Urinary bladder (tissue), 4 donors: ENCODE measurements around the gene ULK4. TPM values are rescaled to one million over a fixed set of nuclear protein-coding genes. Genes with fewer than 3 reads are reported as not detected.

Experiments used
- DNase-seq: peaks from one replicate; pipeline ENCODE4 v3.0.0-alpha.2; 2015; ENCODE audit errors: extremely low spot score
- H3K27ac ChIP-seq: one replicate; pipeline ENCODE4 v1.5.1; 2013; ENCODE audit warnings: low read depth, mild to moderate bottlenecking, moderate library complexity
- H3K36me3 ChIP-seq: one replicate; pipeline ENCODE4 v1.6.1; 2013; ENCODE audit warnings: mild to moderate bottlenecking, moderate library complexity; ENCODE audit not compliant: insufficient read depth
- H3K4me1 ChIP-seq: one replicate; pipeline ENCODE4 v1.6.1; 2013; ENCODE audit warnings: mild to moderate bottlenecking, moderate library complexity; ENCODE audit not compliant: insufficient read depth
- H3K4me3 ChIP-seq: one replicate; pipeline ENCODE4 v1.5.1; 2013; ENCODE audit warnings: low read depth, low read length
- WGBS: extraction: QIAGEN DNeasy Blood & Tissue Kit; methylation state at CpG from one replicate; pipeline ENCODE4 v1.1.7; 2013; 5-methylcytosine and 5-hydroxymethylcytosine counted together
- polyA plus RNA-seq: library from polyadenylated mRNA; stranded (reverse); fragments of 200-250 nt; gene quantifications from one replicate; pipeline ENCODE4 v1.2.3, GENCODE V29; 2013
- total RNA-seq: library from RNA; depleted of rRNA; stranded (reverse); fragments of >200 nt; gene quantifications from one replicate; pipeline ENCODE4 v1.2.3, GENCODE V29; 2014
- donor health status: healthy with polysubstance abuse.
- donor health status: healthy.

ULK4 gene
- total and polyA plus RNA-seq, 2 donors, result 2.3 to 22.4 TPM

DNA sequence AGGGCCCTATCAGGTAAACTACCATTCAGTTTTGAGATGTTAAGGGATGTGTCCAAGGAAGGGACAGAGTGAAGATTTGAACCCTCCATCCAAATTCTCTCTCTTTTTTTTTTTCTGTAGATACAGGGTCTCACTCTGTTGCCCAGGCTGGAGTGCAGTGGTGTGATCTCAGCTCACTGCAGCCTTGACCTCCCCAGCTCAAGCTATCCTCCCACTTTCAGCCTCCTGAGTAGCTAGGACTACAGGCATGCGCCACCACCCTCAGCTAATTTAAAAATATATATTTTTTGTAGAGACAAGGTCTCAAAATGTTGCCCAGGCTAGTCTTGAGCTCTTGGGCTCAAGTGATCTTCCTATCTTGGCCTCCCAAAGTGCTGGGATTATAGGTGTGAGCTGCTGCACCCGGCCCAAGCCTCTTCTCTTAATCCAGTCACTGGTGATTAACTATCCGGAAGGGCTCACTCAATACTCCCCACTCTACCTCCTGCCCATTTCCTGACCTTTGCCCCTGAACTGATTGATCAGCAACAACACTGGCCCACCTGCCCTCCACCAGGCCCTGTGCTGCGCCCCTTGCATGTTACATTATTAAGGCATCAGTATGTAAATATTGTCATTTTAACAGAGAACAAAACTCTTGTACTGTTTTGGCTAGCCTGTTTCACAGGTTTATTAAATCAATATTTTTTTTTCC, 597.9 kb downstream of the ULK4 start:
- H3K4me3 ChIP-seq, result no peak overlapping the region
- 89% methylated on average over 4 of the region's 4 CpGs for WGBS
- H3K27ac ChIP-seq, result no peak overlapping the region
- no peaks in the 10 kb centered on the region for H3K36me3 ChIP-seq
- no peak for DNase-seq
- H3K4me1 ChIP-seq, result no peaks in the 10 kb centered on the region

GRCh38 chr3:41362638-41363559, 599.0 kb downstream of the ULK4 start:
- no peak overlapping the region for H3K27ac ChIP-seq
- WGBS, result 49% methylated on average over 5 of the region's 5 CpGs
- no peaks in the 10 kb centered on the region for H3K36me3 ChIP-seq
- DNase-seq, result no peak
- H3K4me1 ChIP-seq, result no peaks in the 10 kb centered on the region
- H3K4me3 ChIP-seq, result no peak overlapping the region

- H3K4me3 ChIP-seq, result no peak overlapping the region
- H3K36me3 ChIP-seq, result no peaks in the 10 kb centered on the region
- no peaks in the 10 kb centered on the region for H3K4me1 ChIP-seq
- DNase-seq, result no peak
- WGBS, result 80% methylated on average over 9 of the region's 9 CpGs
- H3K27ac ChIP-seq, result no peak overlapping the region
These were observed 604.6 kb downstream of the ULK4 start for GRCh38 chr3:41357271-41357670.

- Histone ChIP-seq H3K36me3 (no peaks in the 10 kb centered on the region), H3K4me1 (no peaks in the 10 kb centered on the region), H3K4me3 (no peak overlapping the region), H3K27ac (no peak overlapping the region)
- 71% methylated on average over 2 of the region's 2 CpGs for WGBS
- no peak for DNase-seq
These were observed 605.1 kb downstream of the ULK4 start for GRCh38 chr3:41356775-41357174.

- 89% methylated on average over 3 of the region's 3 CpGs for WGBS
- no peak for DNase-seq
- Histone ChIP-seq H3K27ac (no peak overlapping the region), H3K36me3 (no peaks in the 10 kb centered on the region), H3K4me1 (no peaks in the 10 kb centered on the region), H3K4me3 (no peak overlapping the region)
These were observed 609.4 kb downstream of the ULK4 start for GRCh38 chr3:41352510-41352909.

- no peak overlapping the region for H3K4me3 ChIP-seq
- WGBS, result 78% methylated on average over 2 of the region's 2 CpGs
- no peak for DNase-seq
- H3K4me1 ChIP-seq, result no peaks in the 10 kb centered on the region
- H3K36me3 ChIP-seq, result no peaks in the 10 kb centered on the region
- H3K27ac ChIP-seq, result no peak overlapping the region
These were observed 611.5 kb downstream of the ULK4 start for GRCh38 chr3:41350441-41350840.

DNA sequence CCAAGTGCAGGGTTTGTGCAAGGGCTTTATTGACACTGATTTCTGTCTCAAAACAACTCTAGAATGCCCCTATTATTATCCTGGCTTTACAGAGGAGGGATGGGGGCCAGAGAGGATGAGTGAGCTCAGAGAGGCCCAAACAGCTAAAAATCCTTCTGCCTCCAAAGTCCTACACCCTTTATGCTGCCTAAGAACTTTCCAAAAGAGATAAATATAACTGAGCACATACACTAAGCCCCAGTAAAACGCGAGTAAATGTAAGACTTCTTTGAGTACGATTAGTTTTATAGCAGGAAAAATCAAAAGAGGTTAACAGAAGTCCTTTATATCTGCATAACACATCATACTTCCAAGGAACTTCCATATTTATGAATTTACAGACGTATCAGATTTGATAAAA, 613.5 kb downstream of the ULK4 start:
- no peaks in the 10 kb centered on the region for H3K4me1 ChIP-seq

DNA sequence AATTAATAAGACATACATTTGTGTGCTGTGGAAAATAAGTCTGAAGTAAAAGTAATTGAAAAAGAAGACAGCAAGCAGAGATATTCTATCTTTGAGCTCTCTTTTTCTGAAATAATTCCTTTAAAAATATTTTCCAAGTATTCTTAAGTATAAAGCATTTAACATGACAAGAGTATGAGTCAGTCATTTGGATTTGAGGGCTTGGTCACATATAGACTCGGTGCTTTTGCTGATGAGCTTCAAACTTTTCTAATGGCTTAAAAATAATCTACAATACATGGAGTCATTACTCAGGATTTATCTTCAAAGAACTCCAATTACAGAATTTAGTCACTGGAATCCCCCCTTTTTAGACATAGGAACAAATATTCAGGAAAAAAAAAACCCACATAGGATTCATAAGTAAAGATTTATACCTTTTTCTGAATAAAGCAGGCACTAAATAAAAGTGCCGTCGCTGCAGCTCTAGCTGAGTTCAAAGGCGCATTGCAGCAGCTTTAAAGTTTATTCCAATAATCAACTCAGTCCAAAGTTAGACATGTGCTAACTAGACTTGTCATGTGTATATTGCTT, 615.1 kb downstream of the ULK4 start:
- Histone ChIP-seq H3K4me1 (no peaks in the 10 kb centered on the region), H3K27ac (no peak overlapping the region), H3K36me3 (no peaks in the 10 kb centered on the region), H3K4me3 (no peak overlapping the region)
- 70% methylated on average over 4 of the region's 4 CpGs for WGBS
- no peak for DNase-seq

More for the DNA sequence above, 613.5 kb downstream of the ULK4 start:
- no peak for DNase-seq
- no peak overlapping the region for H3K4me3 ChIP-seq
- no peak overlapping the region for H3K27ac ChIP-seq
- H3K36me3 ChIP-seq, result no peaks in the 10 kb centered on the region
- 49% methylated on average over 4 of the region's 4 CpGs for WGBS

- no peaks in the 10 kb centered on the region for H3K4me1 ChIP-seq
- no peaks in the 10 kb centered on the region for H3K36me3 ChIP-seq
- H3K27ac ChIP-seq, result no peak overlapping the region
- whole genome bisulfite sequencing, result 94% methylated on average over 5 of the region's 5 CpGs
- no peak overlapping the region for H3K4me3 ChIP-seq
- no peak for DNase-seq
These were observed 616.1 kb downstream of the ULK4 start for GRCh38 chr3:41345788-41346187.

- 99% methylated on average over 1 of the region's 1 CpG for WGBS
- Histone ChIP-seq H3K4me1 (no peaks in the 10 kb centered on the region), H3K4me3 (no peak overlapping the region), H3K36me3 (no peaks in the 10 kb centered on the region), H3K27ac (no peak overlapping the region)
- no peak for DNase-seq
These were observed 622.1 kb downstream of the ULK4 start for GRCh38 chr3:41339758-41340157.

DNA sequence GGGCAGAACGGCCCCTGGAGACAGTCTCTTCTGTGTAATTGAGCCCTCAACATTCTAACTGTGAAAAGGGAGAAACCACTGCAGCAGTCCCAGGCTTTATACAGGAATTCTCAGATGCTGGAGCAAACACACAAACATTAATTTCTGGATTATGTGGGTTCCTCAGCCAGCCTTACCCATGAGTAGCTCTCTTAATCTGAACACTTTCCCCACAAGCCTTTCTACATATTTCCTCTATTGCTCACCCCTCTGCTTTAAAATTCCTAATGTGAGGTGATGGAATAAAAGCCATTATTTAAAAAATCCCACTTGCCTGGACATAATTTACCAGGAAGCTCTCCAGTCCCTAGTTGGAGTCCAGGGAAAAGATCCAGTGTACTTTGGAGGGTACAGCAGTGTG, 623.6 kb downstream of the ULK4 start:
- Histone ChIP-seq H3K36me3 (no peaks in the 10 kb centered on the region), H3K4me1 (no peaks in the 10 kb centered on the region), H3K27ac (no peak overlapping the region), H3K4me3 (no peak overlapping the region)
- WGBS, result 83% methylated on average over 1 of the region's 1 CpG
- DNase-seq, result no peak

DNA sequence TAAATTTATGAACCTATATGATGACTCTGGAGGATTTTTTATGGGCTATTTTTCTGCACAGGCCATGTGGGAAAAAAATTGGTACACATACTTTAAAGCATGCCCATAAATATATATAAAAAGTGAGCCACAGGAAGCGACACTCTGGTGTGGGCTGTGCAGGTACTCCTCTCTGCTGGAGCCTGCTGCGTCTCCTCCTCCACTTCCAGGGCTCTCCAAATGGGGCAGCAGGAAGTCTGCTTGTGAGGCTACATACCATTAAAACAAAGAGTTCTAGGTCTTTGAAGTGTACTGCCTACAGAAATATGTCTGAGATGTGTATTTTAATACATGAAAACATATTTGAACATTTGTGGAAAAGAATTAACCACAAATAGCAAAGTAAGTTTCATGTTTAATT, 627.5 kb downstream of the ULK4 start:
- Histone ChIP-seq H3K4me3 (no peak overlapping the region), H3K27ac (no peak overlapping the region)
- no peak for DNase-seq

DNA sequence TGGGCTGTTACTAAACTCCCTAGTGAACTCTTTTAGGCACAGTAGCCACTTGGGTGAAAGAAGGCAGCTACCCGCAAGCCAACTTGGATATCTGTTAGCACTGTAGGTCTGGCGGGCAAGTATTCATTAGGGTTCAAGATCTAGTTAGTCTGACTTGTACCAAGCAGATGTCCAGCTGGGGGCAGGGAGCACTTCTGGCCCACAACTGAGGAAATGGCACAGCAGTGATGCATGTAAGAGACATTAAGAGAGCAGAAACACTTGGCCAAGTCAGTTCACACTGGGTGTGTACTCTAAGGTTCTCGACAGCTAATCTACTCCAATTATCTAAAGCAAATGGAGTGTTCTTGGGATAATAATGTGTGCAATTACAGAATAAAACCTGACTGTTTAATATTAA, 630.9 kb downstream of the ULK4 start:
- H3K4me3 ChIP-seq, result no peak overlapping the region
- no peaks in the 10 kb centered on the region for H3K36me3 ChIP-seq
- no peaks in the 10 kb centered on the region for H3K4me1 ChIP-seq
- no peak for DNase-seq
- WGBS, result 92% methylated on average over 3 of the region's 3 CpGs
- no peak overlapping the region for H3K27ac ChIP-seq

More for the DNA sequence above, 627.5 kb downstream of the ULK4 start:
- Histone ChIP-seq H3K4me1 (no peaks in the 10 kb centered on the region), H3K36me3 (no peaks in the 10 kb centered on the region)
- WGBS, result 95% methylated on average over 2 of the region's 2 CpGs

DNA sequence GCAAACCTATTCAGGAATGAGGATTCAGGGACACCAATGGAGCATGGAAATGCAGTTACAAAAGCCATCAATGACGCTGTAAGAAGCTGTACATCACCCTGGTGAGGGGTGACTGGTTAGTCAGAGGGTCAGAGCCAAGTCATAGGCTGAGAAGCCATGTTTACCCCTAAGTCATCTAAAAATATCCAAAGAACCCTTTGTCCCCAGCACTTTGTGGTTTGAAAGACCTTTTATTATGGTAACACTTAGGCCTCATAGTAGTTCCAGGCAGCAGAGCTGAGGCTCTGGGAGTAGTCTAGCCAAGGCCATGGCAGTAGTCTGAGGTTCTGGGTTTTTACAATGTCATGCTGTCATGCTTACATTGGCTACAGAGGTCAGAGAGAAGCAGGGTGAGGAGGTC, 631.4 kb downstream of the ULK4 start:
- Histone ChIP-seq H3K36me3 (no peaks in the 10 kb centered on the region), H3K4me3 (no peak overlapping the region), H3K4me1 (no peaks in the 10 kb centered on the region), H3K27ac (no peak overlapping the region)
- WGBS, result 90% methylated on average over 1 of the region's 1 CpG
- no peak for DNase-seq
